HepG2 (cell line): ENCODE results near the gene MILR1. TPM values are rescaled to one million over a fixed set of nuclear protein-coding genes. Genes with fewer than 3 reads are reported as not detected.

ENCODE experiments used
- ATAC-seq: fragments of 200-7000 bp; cut with Tn5 transposase; 3 replicates; pipeline ENCODE4 v1.9.1; 2020; ENCODE audit warnings: mild to moderate bottlenecking, moderate library complexity
- BruUV-seq: library from RNA; stranded (reverse); fragments of 400-500 nt; replicated peaks from 2 replicates; lab custom pipeline; 2021; lab: Mats Ljungman, UMichigan
- CTCF ChIA-PET: fragments of 300-600 bp; formaldehyde crosslinking; extraction: SDS; loops from one replicate; lab custom pipeline; 2021; ENCODE audit warnings: low total read pairs, inconsistent platforms, low intra/inter-chr PET ratio; lab: Yijun Ruan, JAX
- POLR2A ChIA-PET: fragments of 350-600 bp; sonication (Branson Sonifier 250); formaldehyde crosslinking; loops from one replicate; lab custom pipeline; 2020; ENCODE audit warnings: antibody characterized with exemption, inconsistent platforms; lab: Yijun Ruan, JAX
- DNase-seq: peaks from one replicate; pipeline ENCODE4 v3.0.0-alpha.2; 2015; ENCODE audit warnings: low spot score
- FAIRE-seq: peaks from 3 replicates; lab custom pipeline; 2011; peaks lifted over from hg19 to GRCh38; lab: Jason Lieb, UNC
- H2AFZ ChIP-seq: one replicate; pipeline ENCODE4 v1.6.1; 2011; ENCODE audit warnings: low read length, inconsistent platforms
- H3K27ac ChIP-seq: fragments of 300-600 bp; 3 replicates; pipeline ENCODE4 v1.8.0; 2011; ENCODE audit warnings: mixed run types, mild to moderate bottlenecking, mixed read lengths, low read length, inconsistent platforms; ENCODE audit not compliant: insufficient read depth; ENCODE audit errors: extremely low read length
- H3K27me3 ChIP-seq, 2 experiments: fragments of 200-600 bp in 1 of 2; 2 replicates in 1 of 2; 3 replicates in 1 of 2; pipeline versions ENCODE4 v1.6.0 to v1.8.0; 2011; ENCODE audit warnings: low read length in 2 of 2, mild to moderate bottlenecking in 2 of 2, moderate library complexity in 2 of 2, inconsistent platforms in 1 of 2; ENCODE audit not compliant: insufficient read depth in 2 of 2, control insufficient read depth in 1 of 2
- H3K36me3 ChIP-seq, 2 experiments: fragments of 200-600 bp in 1 of 2; replicated peaks in 1 of 2; 2 replicates in 1 of 2; 3 replicates in 1 of 2; pipeline versions ENCODE4 v1.5.1 to v1.8.0; 2011; ENCODE audit warnings: low read length in 2 of 2, inconsistent platforms in 1 of 2; ENCODE audit not compliant: insufficient read depth in 2 of 2, control insufficient read depth in 1 of 2
- H3K4me1 ChIP-seq: 2 replicates; pipeline ENCODE4 v1.5.1; 2012; ENCODE audit warnings: low read length, inconsistent platforms; ENCODE audit not compliant: insufficient read depth
- H3K4me2 ChIP-seq: 2 replicates; pipeline ENCODE4 v1.6.0; 2011; ENCODE audit warnings: low read depth, low read length, inconsistent platforms
- H3K4me3 ChIP-seq, 3 experiments: fragments of 200-600 bp in 1 of 3; sonication (generic), shearing (Covaris generic) in 1 of 3; replicated peaks in 1 of 3; 2 replicates each; pipeline ENCODE4 v1.5.1; 2011 to 2016; ENCODE audit warnings: low read length in 3 of 3, inconsistent platforms in 2 of 3, low read depth in 2 of 3, mild to moderate bottlenecking in 2 of 3, control low read depth in 1 of 3, mixed read lengths in 1 of 3; ENCODE audit not compliant: insufficient read depth in 1 of 3
- H3K79me2 ChIP-seq: one replicate; pipeline ENCODE4 v1.6.1; 2011; ENCODE audit warnings: low read length, inconsistent platforms; ENCODE audit not compliant: insufficient read depth
- H3K9ac ChIP-seq: 2 replicates; pipeline ENCODE4 v1.6.0; 2011; ENCODE audit warnings: mild to moderate bottlenecking, low read depth, low read length, inconsistent platforms; ENCODE audit not compliant: insufficient read depth
- H3K9me3 ChIP-seq: 2 replicates; pipeline ENCODE4 v1.5.1; 2012; ENCODE audit warnings: mild to moderate bottlenecking, low read length
- H4K20me1 ChIP-seq: 2 replicates; pipeline ENCODE4 v1.6.0; 2011; ENCODE audit warnings: inconsistent platforms, mild to moderate bottlenecking, low read length, moderate library complexity; ENCODE audit not compliant: insufficient read depth
- CEBPB ChIP-seq: IDR thresholded peaks from 2 replicates; pipeline ENCODE4 v1.6.1; 2011; ENCODE audit warnings: low read depth, low read length, improper control_type of control experiment, borderline replicate concordance
- CHCHD3 ChIP-seq: sonication (generic); formaldehyde crosslinking; IDR thresholded peaks from 2 replicates; pipeline ENCODE4 v1.8.0; 2022; ENCODE audit warnings: mild to moderate bottlenecking, missing genetic modification reagents, moderate library complexity
- IKZF4 ChIP-seq: sonication (generic); formaldehyde crosslinking; IDR thresholded peaks from 2 replicates; pipeline ENCODE4 v1.5.1; 2020; ENCODE audit warnings: borderline replicate concordance, mild to moderate bottlenecking, low read depth, missing genetic modification reagents; ENCODE audit errors: not compliant biosample characterization
- REXO4 ChIP-seq: sonication (generic); formaldehyde crosslinking; IDR thresholded peaks from 2 replicates; pipeline ENCODE4 v1.8.0; 2022; ENCODE audit warnings: missing genetic modification reagents, mild to moderate bottlenecking, borderline replicate concordance
- TAF1 ChIP-seq: sonication (generic); formaldehyde crosslinking; IDR thresholded peaks from 2 replicates; pipeline ENCODE4 v1.4.0; 2020; ENCODE audit warnings: missing genetic modification reagents
- XRCC5 ChIP-seq: fragments of 200-400 bp; formaldehyde crosslinking; optimal IDR thresholded peaks from 2 replicates; pipeline ENCODE3; 2017; ENCODE audit warnings: mild to moderate bottlenecking, low read length
- ZNF451 ChIP-seq: sonication (generic); formaldehyde crosslinking; IDR thresholded peaks from 2 replicates; pipeline ENCODE4 v1.5.0; 2020; ENCODE audit warnings: mild to moderate bottlenecking, missing genetic modification reagents
- ZNF484 ChIP-seq: sonication (generic); formaldehyde crosslinking; IDR thresholded peaks from 2 replicates; pipeline ENCODE4 v1.5.1; 2020; ENCODE audit warnings: mild to moderate bottlenecking, low read depth, missing genetic modification reagents, borderline replicate concordance
- ZNF782 ChIP-seq: sonication (generic); formaldehyde crosslinking; IDR thresholded peaks from 2 replicates; pipeline ENCODE4 v1.4.0; 2020; ENCODE audit warnings: missing genetic modification reagents, mild to moderate bottlenecking, borderline replicate concordance
- WGBS: methylation state at CpG from one replicate; pipeline ENCODE4 v1.1.6; 2017; ENCODE audit warnings: low lambda C conversion rate; 5-methylcytosine and 5-hydroxymethylcytosine counted together
- in situ Hi-C: cut with HindIII; loops from 2 replicates; pipeline ENCODE4 v1.10.0; 2017; ENCODE audit warnings: low pct_unique_long_range_greater_than_20kb; ENCODE audit not compliant: extremely low pct_ligation_motif_present
- intact Hi-C: fragments of 100-400 bp; cut with micrococcal nuclease; formaldehyde crosslinking; loops from one replicate; pipeline ENCODE4 v1.10.0; 2022; ENCODE audit not compliant: unreplicated experiment
- polyA plus RNA-seq, 8 experiments: library from polyadenylated mRNA; depleted of rRNA in 3 of 8; stranded (reverse) in 7 of 8; unstranded in 1 of 8; fragments of >200 nt; fragmentation: Illumina TruSeq in 4 of 8; extraction: Trizol in 4 of 8; gene quantifications; 2 replicates each; pipeline versions ENCODE4 v1.2.1 to v1.2.3, GENCODE V29; 2011 to 2016; ENCODE audit warnings: low read depth in 4 of 8, missing spikeins in 1 of 8, mixed read lengths in 1 of 8; ENCODE audit not compliant: insufficient read depth in 1 of 8
- total RNA-seq, 5 experiments: library from RNA; depleted of rRNA; stranded (reverse); fragments of >200 nt; fragmentation: Illumina TruSeq; extraction: Trizol; gene quantifications; 2 replicates each; pipeline ENCODE4 v1.2.3, GENCODE V29; 2016; ENCODE audit warnings: low read depth in 1 of 5
- TF ChIP-seq, protein P1 (sequence below): sonication (generic); formaldehyde crosslinking; conservative IDR thresholded peaks from 2 replicates; pipeline ENCODE4 v1.5.0; 2020; ENCODE audit warnings: missing genetic modification reagents
- TF ChIP-seq, protein P2 (sequence below): sonication (generic); formaldehyde crosslinking; IDR thresholded peaks from 2 replicates; pipeline ENCODE4 v1.4.0; 2020; ENCODE audit warnings: missing genetic modification reagents

Gene MILR1
- total and polyA plus RNA-seq, 2 of the 13 experiments (the other 11 are each of a cell fraction or from before 2014, with no cell fraction given): 0.27 to 1.7 TPM

DNA sequence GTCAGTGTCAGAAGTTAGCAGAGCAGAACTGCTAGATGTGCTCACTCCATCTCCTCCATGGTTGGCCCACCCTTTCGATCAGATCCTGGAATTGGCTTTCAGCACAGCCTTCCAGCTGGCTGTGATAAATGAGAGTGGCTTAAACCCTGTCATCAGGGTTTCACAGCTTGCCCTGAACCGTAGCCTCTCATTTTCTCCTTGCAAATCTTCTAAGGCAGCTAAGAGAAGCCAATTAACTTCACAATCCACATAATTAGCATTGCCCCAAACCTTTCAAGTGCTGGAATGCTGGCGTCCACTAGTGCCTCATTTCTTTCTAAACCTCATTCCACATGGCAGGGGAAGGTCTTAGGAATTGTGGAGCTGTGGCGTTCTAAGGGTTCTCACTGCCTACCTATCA, 21.7 kb downstream of the MILR1 start (continued):
- no peak for TF ChIP-seq XRCC5
- TF ChIP-seq TAF1 (CRISPR knock-in tag): no peak

DNA sequence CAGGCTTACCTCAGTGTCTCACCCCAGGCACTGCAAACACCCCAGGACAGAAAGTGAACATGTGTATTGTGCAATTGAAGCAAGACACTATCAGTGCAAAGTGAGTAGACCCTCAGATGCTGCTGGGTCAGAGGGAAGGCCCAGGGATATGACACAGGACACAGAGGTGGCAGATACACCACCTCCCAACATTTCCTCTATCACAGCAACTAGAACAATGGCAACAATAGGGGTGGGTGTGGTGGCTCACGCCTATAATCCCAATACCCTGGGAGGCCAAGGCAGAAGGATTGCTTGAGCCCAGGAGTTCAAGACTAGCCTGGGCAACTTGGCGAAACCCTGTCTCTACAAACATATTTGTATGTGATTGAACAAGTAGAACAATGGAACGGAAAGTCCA, 22.5 kb downstream of the MILR1 start:
- DNase-seq (no peak), ATAC-seq (no peak), FAIRE-seq (no peak)
- Histone ChIP-seq H3K4me2 (no peak overlapping the region), H4K20me1 (no peaks in the 10 kb centered on the region), H2AFZ (no peak overlapping the region), H3K27ac (no peak overlapping the region), H3K9ac (no peak overlapping the region), H3K9me3 (no peaks in the 10 kb centered on the region), H3K79me2 (no peaks in the 10 kb centered on the region), H3K27me3 (peaks cover 0 to 2% of the 10 kb centered on the region in 2 experiments; a peak in 1 of 5 replicates), H3K4me1 (no peaks in the 10 kb centered on the region), H3K36me3 (no peaks in the 10 kb centered on the region), H3K4me3 (no peak overlapping the region)
- in situ Hi-C loops: no loop called here
- POLR2A ChIA-PET: no interaction called here
- BruUV-seq: no TSS peak
- WGBS: 62% methylated on average over 3 of the region's 3 CpGs
- intact Hi-C loops: no loop called here
- peak; percentile 63 for TF ChIP-seq CEBPB
- no peak for TF ChIP-seq IKZF4 (CRISPR knock-in tag)
- CTCF ChIA-PET: no interaction called here

DNA sequence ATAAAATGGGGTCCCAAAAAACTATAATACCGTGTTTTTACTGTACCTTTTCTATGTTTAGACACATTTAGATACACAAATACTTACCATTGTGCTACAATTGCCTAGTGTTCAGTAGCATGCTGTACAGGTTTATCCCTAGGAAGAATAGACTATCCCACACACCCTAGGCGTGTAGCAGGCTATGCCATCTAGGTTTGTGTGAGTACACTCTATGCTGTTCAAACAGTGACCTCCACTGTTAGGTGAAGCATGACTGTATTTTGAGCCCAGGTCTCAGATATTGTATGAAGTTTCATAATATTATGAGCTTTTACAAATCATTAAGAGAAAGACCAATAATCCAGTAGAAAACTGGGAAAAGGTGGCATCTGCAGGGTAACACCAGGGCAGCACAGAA, 23.6 kb downstream of the MILR1 start:
- Histone ChIP-seq H3K36me3 (no peaks in the 10 kb centered on the region; a peak in 2 of 5 replicates), H3K9ac (no peak overlapping the region), H3K4me1 (no peaks in the 10 kb centered on the region), H3K4me2 (no peak overlapping the region), H3K4me3 (no peak overlapping the region), H3K9me3 (no peaks in the 10 kb centered on the region), H2AFZ (no peak overlapping the region), H3K27ac (no peak overlapping the region), H3K27me3 (no peaks in the 10 kb centered on the region), H3K79me2 (no peaks in the 10 kb centered on the region), H4K20me1 (no peaks in the 10 kb centered on the region)
- in situ Hi-C loops (no loop called here), intact Hi-C loops (no loop called here)
- CTCF ChIA-PET: no interaction called here
- POLR2A ChIA-PET: no interaction called here
- BruUV-seq: no TSS peak
- FAIRE-seq (no peak), DNase-seq (no peak), ATAC-seq (peak; percentile 74)
- 73% methylated on average over 2 of the region's 2 CpGs for WGBS
- no peak for TF ChIP-seq ZNF484 (CRISPR knock-in tag)
- no peak for TF ChIP-seq ZNF451 (CRISPR knock-in tag)
- no peak for TF ChIP-seq REXO4 (CRISPR knock-in tag)
- no peak for TF ChIP-seq ZNF782 (CRISPR knock-in tag)
- TF ChIP-seq CHCHD3 (CRISPR knock-in tag): no peak
- TF ChIP-seq, protein P1, sequence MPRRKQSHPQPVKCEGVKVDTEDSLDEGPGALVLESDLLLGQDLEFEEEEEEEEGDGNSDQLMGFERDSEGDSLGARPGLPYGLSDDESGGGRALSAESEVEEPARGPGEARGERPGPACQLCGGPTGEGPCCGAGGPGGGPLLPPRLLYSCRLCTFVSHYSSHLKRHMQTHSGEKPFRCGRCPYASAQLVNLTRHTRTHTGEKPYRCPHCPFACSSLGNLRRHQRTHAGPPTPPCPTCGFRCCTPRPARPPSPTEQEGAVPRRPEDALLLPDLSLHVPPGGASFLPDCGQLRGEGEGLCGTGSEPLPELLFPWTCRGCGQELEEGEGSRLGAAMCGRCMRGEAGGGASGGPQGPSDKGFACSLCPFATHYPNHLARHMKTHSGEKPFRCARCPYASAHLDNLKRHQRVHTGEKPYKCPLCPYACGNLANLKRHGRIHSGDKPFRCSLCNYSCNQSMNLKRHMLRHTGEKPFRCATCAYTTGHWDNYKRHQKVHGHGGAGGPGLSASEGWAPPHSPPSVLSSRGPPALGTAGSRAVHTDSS: no peak
- TF ChIP-seq, protein P2, sequence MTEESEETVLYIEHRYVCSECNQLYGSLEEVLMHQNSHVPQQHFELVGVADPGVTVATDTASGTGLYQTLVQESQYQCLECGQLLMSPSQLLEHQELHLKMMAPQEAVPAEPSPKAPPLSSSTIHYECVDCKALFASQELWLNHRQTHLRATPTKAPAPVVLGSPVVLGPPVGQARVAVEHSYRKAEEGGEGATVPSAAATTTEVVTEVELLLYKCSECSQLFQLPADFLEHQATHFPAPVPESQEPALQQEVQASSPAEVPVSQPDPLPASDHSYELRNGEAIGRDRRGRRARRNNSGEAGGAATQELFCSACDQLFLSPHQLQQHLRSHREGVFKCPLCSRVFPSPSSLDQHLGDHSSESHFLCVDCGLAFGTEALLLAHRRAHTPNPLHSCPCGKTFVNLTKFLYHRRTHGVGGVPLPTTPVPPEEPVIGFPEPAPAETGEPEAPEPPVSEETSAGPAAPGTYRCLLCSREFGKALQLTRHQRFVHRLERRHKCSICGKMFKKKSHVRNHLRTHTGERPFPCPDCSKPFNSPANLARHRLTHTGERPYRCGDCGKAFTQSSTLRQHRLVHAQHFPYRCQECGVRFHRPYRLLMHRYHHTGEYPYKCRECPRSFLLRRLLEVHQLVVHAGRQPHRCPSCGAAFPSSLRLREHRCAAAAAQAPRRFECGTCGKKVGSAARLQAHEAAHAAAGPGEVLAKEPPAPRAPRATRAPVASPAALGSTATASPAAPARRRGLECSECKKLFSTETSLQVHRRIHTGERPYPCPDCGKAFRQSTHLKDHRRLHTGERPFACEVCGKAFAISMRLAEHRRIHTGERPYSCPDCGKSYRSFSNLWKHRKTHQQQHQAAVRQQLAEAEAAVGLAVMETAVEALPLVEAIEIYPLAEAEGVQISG (CRISPR knock-in tag): no peak
